Lung (tissue), 12 donors: ENCODE data around the gene SYAP1. TPM values are rescaled to one million over a fixed set of nuclear protein-coding genes. Genes with fewer than 3 reads are reported as not detected.

Source experiments
- ATAC-seq: fragments of 200-7000 bp; cut with Tn5 transposase; one replicate; pipeline ENCODE4 v1.9.1; 2020; ENCODE audit warnings: moderate number of reproducible peaks; ENCODE audit not compliant: insufficient read depth, low FRiP score
- DNase-seq, 3 donors: peaks; one replicate each; pipeline ENCODE4 v3.0.0-alpha.2; 2013 to 2017
- H3K27ac ChIP-seq, 2 donors: one replicate each; pipeline ENCODE4 v1.5.1; 2013; ENCODE audit warnings: mild to moderate bottlenecking in 2 of 2, moderate library complexity in 2 of 2, control low read depth in 1 of 2, inconsistent platforms in 1 of 2, low read depth in 1 of 2, low read length in 1 of 2
- H3K27me3 ChIP-seq, 3 donors: one replicate each; pipeline ENCODE4 v1.5.1; 2013; ENCODE audit warnings: low read length in 2 of 3; ENCODE audit not compliant: control insufficient read depth in 3 of 3, insufficient read depth in 3 of 3
- H3K36me3 ChIP-seq, 4 donors: one replicate each; pipeline ENCODE4 v1.5.1; 2013; ENCODE audit warnings: low read length in 4 of 4, mild to moderate bottlenecking in 1 of 4, moderate library complexity in 1 of 4; ENCODE audit not compliant: control insufficient read depth in 4 of 4, insufficient read depth in 4 of 4
- H3K4me1 ChIP-seq, 5 donors: one replicate each; pipeline ENCODE4 v1.5.1; 2013; ENCODE audit warnings: low read length in 5 of 5, mild to moderate bottlenecking in 2 of 5, moderate library complexity in 1 of 5; ENCODE audit not compliant: control insufficient read depth in 5 of 5, insufficient read depth in 5 of 5
- H3K4me3 ChIP-seq: one replicate; pipeline ENCODE4 v1.5.1; 2013; ENCODE audit warnings: mild to moderate bottlenecking, control low read depth, moderate library complexity
- H3K9ac ChIP-seq, 2 donors: one replicate each; pipeline ENCODE4 v1.5.1; 2013; ENCODE audit warnings: low read length in 2 of 2, control low read depth in 1 of 2; ENCODE audit not compliant: insufficient read depth in 1 of 2
- H3K9me3 ChIP-seq, 4 donors: one replicate each; pipeline ENCODE4 v1.5.1; 2013; ENCODE audit warnings: low read length in 3 of 4, mild to moderate bottlenecking in 1 of 4, moderate library complexity in 1 of 4; ENCODE audit not compliant: control insufficient read depth in 4 of 4, insufficient read depth in 3 of 4
- CTCF ChIP-seq: IDR thresholded peaks from 2 replicates; pipeline ENCODE4 v1.5.1; 2012; ENCODE audit warnings: mild to moderate bottlenecking; ENCODE audit errors: control extremely low read depth, extremely low read depth
- WGBS, 2 donors: extraction: QIAGEN DNeasy Blood & Tissue Kit; methylation state at CpG; one replicate each; pipeline ENCODE4 v1.1.7; 2013; 5-methylcytosine and 5-hydroxymethylcytosine counted together
- polyA plus RNA-seq, 2 donors: library from polyadenylated mRNA; stranded (reverse); fragments of 200-250 nt; gene quantifications; one replicate each; pipeline ENCODE4 v1.2.1, GENCODE V29; 2013
- total RNA-seq, 2 donors: library from RNA; depleted of rRNA in 1 of 2; stranded (reverse); fragments of >200 nt in 1 of 2; gene quantifications; one replicate each; pipeline ENCODE4 v1.2.1, GENCODE V29; 2014 to 2021
- donor health status: control.
- donor health status: control.
- donor health status: Bipolar disorder and iron deficiency.
- donor health status: healthy.
- donor health status: DM: yes; HTN: yes; CAD: no.

The SYAP1 gene
- total and polyA plus RNA-seq, 4 donors = 10.2 to 32.0 (median 23.2) TPM

DNA sequence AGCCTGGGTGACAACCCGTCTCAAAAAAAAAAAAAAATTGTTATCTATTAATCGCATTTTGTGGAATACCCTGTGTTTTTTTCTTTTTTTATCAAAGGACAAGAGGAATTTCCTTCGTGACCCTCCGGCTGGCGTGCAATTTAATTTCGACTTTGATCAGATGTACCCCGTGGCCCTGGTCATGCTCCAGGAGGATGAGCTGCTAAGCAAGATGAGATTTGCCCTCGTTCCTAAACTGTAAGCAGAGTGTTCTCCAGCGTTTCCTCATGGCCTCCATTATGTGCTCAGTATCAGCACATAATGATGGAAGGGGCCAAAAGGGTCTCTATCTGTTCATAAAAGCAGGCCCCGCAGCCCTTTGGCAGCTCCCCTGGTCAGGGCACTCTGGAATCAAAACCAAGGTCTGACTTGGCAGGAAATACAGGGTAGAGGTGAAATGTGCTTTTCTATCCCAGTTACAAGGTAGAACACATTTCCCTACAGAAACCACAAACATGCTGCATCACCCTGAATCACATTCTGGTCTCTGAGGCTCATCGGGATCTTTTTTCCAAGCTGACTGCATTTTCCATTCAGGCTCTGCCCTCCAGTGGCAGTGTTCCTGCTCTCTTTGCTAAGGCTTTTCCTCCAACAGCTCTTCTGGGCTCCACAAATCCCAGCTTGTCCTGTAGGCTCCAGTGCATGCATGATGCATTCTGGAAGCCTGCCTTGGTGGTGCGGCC lies 24.4 kb downstream of the SYAP1 start:
- peaks cover 0 to 24% (median 22%) of the 10 kb centered on the region in 4 donors for H3K36me3 ChIP-seq
- no peaks in the 10 kb centered on the region for H3K4me1 ChIP-seq
- H3K4me3 ChIP-seq = no peak overlapping the region
- 95 to 96% methylated on average over 12 of the region's 12 CpGs for WGBS, 2 donors
- H3K9ac ChIP-seq = no peak overlapping the region
- peaks cover 0 to 10% (median 2%) of the 10 kb centered on the region in 3 donors for H3K27me3 ChIP-seq
- no peak overlapping the region for H3K27ac ChIP-seq
- DNase-seq (no peak), ATAC-seq (no peak)
- TF ChIP-seq CTCF = no peak
- peaks cover 0 to 2% (median 0%) of the 10 kb centered on the region in 4 donors for H3K9me3 ChIP-seq

DNA sequence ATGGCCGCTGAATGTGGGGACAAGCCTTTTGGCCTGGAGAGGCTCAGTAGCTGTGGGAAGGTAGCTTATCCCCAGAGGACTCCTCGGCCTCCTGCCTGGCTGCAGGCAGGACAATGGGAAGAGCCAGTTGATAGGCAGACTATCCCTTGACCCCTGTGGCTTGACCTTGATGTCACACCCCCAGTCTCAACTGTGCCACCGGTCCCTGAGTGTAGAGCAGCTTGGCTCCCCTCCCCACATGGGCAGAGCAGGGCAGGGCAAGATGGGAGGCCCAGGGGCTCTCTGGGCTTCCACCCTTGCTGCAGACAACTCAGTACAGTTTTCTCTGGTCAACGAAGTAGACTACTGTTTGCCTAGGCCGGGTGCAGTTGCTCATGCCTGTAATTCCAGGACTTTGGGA lies 25.7 kb downstream of the SYAP1 start:
- TF ChIP-seq CTCF = no peak
- Histone ChIP-seq H3K27ac (no peak overlapping the region), H3K36me3 (peaks cover 3 to 30% (median 23%) of the 10 kb centered on the region in 4 donors), H3K27me3 (peaks cover 0 to 7% (median 2%) of the 10 kb centered on the region in 3 donors), H3K9me3 (peaks cover 0 to 2% (median 0%) of the 10 kb centered on the region in 4 donors), H3K4me3 (no peak overlapping the region), H3K4me1 (no peaks in the 10 kb centered on the region), H3K9ac (no peak overlapping the region)
- DNase-seq (no peak), ATAC-seq (no peak)
- WGBS, 2 donors = 91 to 98% methylated on average over 4 to 5 of the region's 5 CpGs

DNA sequence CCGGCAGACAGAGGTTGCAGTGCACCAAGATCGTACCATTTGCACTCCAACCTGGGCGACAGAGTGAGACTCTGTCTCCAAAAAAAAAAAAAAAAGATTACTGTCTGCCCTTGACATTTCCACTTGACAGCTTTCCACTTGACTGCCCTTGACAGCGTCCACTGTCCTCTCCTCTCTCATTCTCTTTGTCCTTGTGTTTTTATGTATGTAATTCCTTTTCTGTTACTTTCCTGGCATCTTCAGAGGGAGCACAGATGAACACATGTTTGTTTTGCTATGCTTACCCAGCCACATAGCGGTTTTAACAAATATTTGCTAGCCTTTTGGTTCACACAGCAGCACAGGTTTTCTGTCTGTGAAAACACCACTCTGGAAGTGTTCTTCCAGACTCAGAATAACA lies 26.2 kb downstream of the SYAP1 start:
- H3K9me3 ChIP-seq = peaks cover 0 to 2% (median 0%) of the 10 kb centered on the region in 4 donors
- H3K36me3 ChIP-seq = peaks cover 3 to 31% (median 25%) of the 10 kb centered on the region in 4 donors
- 96 to 97% methylated on average over 3 to 5 of the region's 5 CpGs for WGBS, 2 donors
- TF ChIP-seq CTCF = no peak
- ATAC-seq = no peak
- peaks cover 0 to 4% (median 2%) of the 10 kb centered on the region in 3 donors for H3K27me3 ChIP-seq
- no peak overlapping the region for H3K9ac ChIP-seq
- H3K4me1 ChIP-seq = no peaks in the 10 kb centered on the region
- H3K27ac ChIP-seq = no peak overlapping the region
- no peak for DNase-seq
- H3K4me3 ChIP-seq = no peak overlapping the region

- 95% methylated on average over 5 of the region's 5 CpGs for WGBS, 2 donors
- no peak for ATAC-seq
- DNase-seq = no peak
- H3K4me1 ChIP-seq = no peaks in the 10 kb centered on the region
- no peak for TF ChIP-seq CTCF
- H3K27me3 ChIP-seq = peaks cover 0 to 5% (median 5%) of the 10 kb centered on the region in 3 donors
- H3K27ac ChIP-seq = no peak overlapping the region
- no peak overlapping the region for H3K4me3 ChIP-seq
- H3K36me3 ChIP-seq = peaks cover 3 to 34% (median 23%) of the 10 kb centered on the region in 4 donors
- H3K9ac ChIP-seq = no peak overlapping the region
- peaks cover 0 to 2% (median 0%) of the 10 kb centered on the region in 4 donors for H3K9me3 ChIP-seq
Observed at GRCh38 chrX:16748425-16748824, 29.0 kb downstream of the SYAP1 start.
